Measurements from ENCODE around the gene LCLAT1.
"Not testable (repeated sequence)": the region's sequence is repeated elsewhere in the genome, so short reads cannot be mapped to it uniquely, and the experiment has no call there.

LCLAT1 gene

GRCh38 chr2:30507460-30507859, 60.4 kb downstream of the LCLAT1 start:
- in situ Hi-C loops (cut with MboI; ENCODE audit: low pct_unique_long_range_greater_than_20kb, low sequenced_read_pairs); DNase-seq: not testable (repeated sequence)

- in situ Hi-C loops (cut with MboI; ENCODE audit: low pct_unique_long_range_greater_than_20kb, low sequenced_read_pairs) = no loop called here
These were observed 62.7 kb downstream of the LCLAT1 start for GRCh38 chr2:30509716-30510115.

GRCh38 chr2:30510409-30510808, 63.4 kb downstream of the LCLAT1 start:
- in situ Hi-C loops (cut with MboI; ENCODE audit: low pct_unique_long_range_greater_than_20kb, low sequenced_read_pairs) = no loop called here

More at GRCh38 chr2:30509716-30510115, 62.7 kb downstream of the LCLAT1 start:
- DNase-seq = no peak

GRCh38 chr2:30511122-30512083, 64.4 kb downstream of the LCLAT1 start:
- in situ Hi-C loops (cut with MboI; ENCODE audit: low pct_unique_long_range_greater_than_20kb, low sequenced_read_pairs) = no loop called here
- DNase-seq = no peak

More at GRCh38 chr2:30510409-30510808, 63.4 kb downstream of the LCLAT1 start:
- no peak for DNase-seq

GRCh38 chr2:30512243-30512886, 65.3 kb downstream of the LCLAT1 start:
- no peak for DNase-seq
- in situ Hi-C loops (cut with MboI; ENCODE audit: low pct_unique_long_range_greater_than_20kb, low sequenced_read_pairs) = no loop called here

- in situ Hi-C loops (cut with MboI; ENCODE audit: low pct_unique_long_range_greater_than_20kb, low sequenced_read_pairs); DNase-seq: not testable (repeated sequence)
These were observed 66.6 kb downstream of the LCLAT1 start for GRCh38 chr2:30513649-30514048.

- in situ Hi-C loops (cut with MboI; ENCODE audit: low pct_unique_long_range_greater_than_20kb, low sequenced_read_pairs) = no loop called here
- DNase-seq = no peak
These were observed 67.2 kb downstream of the LCLAT1 start for GRCh38 chr2:30514134-30514847.

- no peak for DNase-seq
- in situ Hi-C loops (cut with MboI; ENCODE audit: low pct_unique_long_range_greater_than_20kb, low sequenced_read_pairs) = no loop called here
These were observed 67.9 kb downstream of the LCLAT1 start for GRCh38 chr2:30514848-30515435.

- in situ Hi-C loops (cut with MboI; ENCODE audit: low pct_unique_long_range_greater_than_20kb, low sequenced_read_pairs) = no loop called here
- DNase-seq = no peak
These were observed 69.1 kb downstream of the LCLAT1 start for GRCh38 chr2:30516166-30516565.

- in situ Hi-C loops (cut with MboI; ENCODE audit: low pct_unique_long_range_greater_than_20kb, low sequenced_read_pairs) = no loop called here
- DNase-seq = no peak
These were observed 72.8 kb downstream of the LCLAT1 start for GRCh38 chr2:30519796-30520195.

GRCh38 chr2:30522421-30522820, 75.4 kb downstream of the LCLAT1 start:
- in situ Hi-C loops (cut with MboI; ENCODE audit: low pct_unique_long_range_greater_than_20kb, low sequenced_read_pairs) = no loop called here
- DNase-seq = no peak

GRCh38 chr2:30527411-30527810, 80.4 kb downstream of the LCLAT1 start:
- DNase-seq = no peak
- in situ Hi-C loops (cut with MboI; ENCODE audit: low pct_unique_long_range_greater_than_20kb, low sequenced_read_pairs) = no loop called here

- no peak for DNase-seq
- in situ Hi-C loops (cut with MboI; ENCODE audit: low pct_unique_long_range_greater_than_20kb, low sequenced_read_pairs) = no loop called here
These were observed 80.8 kb downstream of the LCLAT1 start for GRCh38 chr2:30527859-30528258.

GRCh38 chr2:30530346-30530745, 83.3 kb downstream of the LCLAT1 start:
- no peak for DNase-seq
- in situ Hi-C loops (cut with MboI; ENCODE audit: low pct_unique_long_range_greater_than_20kb, low sequenced_read_pairs) = no loop called here

GRCh38 chr2:30541680-30542079, 94.6 kb downstream of the LCLAT1 start:
- DNase-seq = no peak
- in situ Hi-C loops (cut with MboI; ENCODE audit: low pct_unique_long_range_greater_than_20kb, low sequenced_read_pairs) = no loop called here

- in situ Hi-C loops (cut with MboI; ENCODE audit: low pct_unique_long_range_greater_than_20kb, low sequenced_read_pairs) = no loop called here
- no peak for DNase-seq
These were observed 98.8 kb downstream of the LCLAT1 start for GRCh38 chr2:30545875-30546274.

GRCh38 chr2:30548386-30548785, 101.3 kb downstream of the LCLAT1 start:
- DNase-seq = no peak
- in situ Hi-C loops (cut with MboI; ENCODE audit: low pct_unique_long_range_greater_than_20kb, low sequenced_read_pairs) = no loop called here

- no peak for DNase-seq
- in situ Hi-C loops (cut with MboI; ENCODE audit: low pct_unique_long_range_greater_than_20kb, low sequenced_read_pairs) = no loop called here
These were observed 102.0 kb downstream of the LCLAT1 start for GRCh38 chr2:30549096-30549495.

GRCh38 chr2:30559544-30560275, 112.7 kb downstream of the LCLAT1 start:
- in situ Hi-C loops (cut with MboI; ENCODE audit: low pct_unique_long_range_greater_than_20kb, low sequenced_read_pairs) = no loop called here
- DNase-seq = no peak
